GM19240 (cell line): ENCODE measurements around the gene WBP2NL.
"Not testable (repeated sequence)": the region's sequence is repeated elsewhere in the genome, so short reads cannot be mapped to it uniquely, and the experiment has no call there.

ENCODE experiments used
- DNase-seq: peaks from one replicate; pipeline ENCODE4 v3.0.0; 2011; ENCODE audit warnings: low spot score; ENCODE audit not compliant: insufficient read length

WBP2NL gene

DNA sequence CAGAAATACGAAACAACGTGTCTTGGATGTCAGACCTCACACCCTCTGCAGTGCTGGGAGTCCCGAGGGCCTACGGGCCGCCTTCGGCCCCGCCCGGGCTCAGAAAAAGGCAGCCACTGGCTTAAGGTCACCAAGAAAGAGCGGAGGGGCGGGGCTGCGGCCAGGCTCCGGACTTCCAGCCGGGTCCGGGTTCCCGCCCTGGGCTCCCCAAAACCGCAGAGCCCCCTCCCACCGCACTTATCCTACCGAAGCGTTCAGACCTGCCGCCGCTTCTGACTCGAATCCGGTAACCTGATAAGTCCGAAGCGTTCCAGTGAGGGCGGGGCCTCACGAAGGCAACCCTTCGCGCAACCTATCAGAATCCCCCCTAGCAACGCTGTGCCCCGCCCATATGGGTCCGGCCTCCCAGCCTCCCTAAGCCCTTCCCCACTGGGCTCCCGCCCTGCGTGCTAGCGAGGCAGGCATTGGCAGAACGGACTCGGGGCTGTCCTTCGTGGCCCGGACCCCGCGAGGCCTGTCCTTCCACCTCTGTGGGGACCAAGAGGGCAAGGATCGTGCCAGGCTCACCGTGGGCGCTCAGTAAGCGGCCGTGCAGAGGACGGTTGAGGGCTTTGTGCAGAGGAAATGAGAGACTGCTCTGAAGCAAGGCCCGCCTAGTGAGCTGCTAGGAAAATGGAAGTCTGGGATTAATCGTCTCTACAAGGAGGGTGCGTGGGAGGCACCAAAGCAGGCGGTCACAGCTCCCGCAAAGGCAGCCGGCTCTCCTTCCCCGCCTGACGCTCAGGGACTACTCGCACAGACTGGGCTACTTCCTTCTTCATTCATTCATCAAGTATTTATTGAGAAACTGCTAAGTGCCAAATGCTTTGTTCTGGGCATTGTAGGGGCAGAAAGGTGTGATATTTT is 72.2 kb downstream of the WBP2NL start, which contains the start of gene NAGA:
Gene NAGA (minus strand): TSS at position 296 of the 906 bp plus-strand sequence. CDS start 515 bp downstream, outside the sequence.
- peak; percentile 99 for DNase-seq

DNA sequence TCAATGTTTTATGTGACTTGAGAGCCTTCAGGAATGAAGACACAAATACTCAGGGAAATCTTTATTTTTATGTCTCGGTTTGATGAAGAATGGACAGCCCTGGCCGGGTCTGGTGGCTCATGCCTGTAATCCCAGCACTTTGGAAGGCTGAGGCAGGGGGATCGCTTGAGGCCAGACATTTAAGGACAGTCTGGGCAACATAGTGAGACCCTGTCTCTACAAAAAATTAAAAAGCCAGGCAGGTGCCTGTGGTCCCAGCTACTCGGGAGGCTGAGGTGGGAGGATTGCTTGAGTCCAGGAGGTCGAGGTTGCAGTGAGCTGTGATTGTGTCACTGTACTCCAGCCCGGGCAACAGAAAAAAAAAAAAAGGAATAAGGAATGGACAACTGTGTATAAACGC is 72.9 kb downstream of the WBP2NL start:
- not testable (repeated sequence) for DNase-seq

DNA sequence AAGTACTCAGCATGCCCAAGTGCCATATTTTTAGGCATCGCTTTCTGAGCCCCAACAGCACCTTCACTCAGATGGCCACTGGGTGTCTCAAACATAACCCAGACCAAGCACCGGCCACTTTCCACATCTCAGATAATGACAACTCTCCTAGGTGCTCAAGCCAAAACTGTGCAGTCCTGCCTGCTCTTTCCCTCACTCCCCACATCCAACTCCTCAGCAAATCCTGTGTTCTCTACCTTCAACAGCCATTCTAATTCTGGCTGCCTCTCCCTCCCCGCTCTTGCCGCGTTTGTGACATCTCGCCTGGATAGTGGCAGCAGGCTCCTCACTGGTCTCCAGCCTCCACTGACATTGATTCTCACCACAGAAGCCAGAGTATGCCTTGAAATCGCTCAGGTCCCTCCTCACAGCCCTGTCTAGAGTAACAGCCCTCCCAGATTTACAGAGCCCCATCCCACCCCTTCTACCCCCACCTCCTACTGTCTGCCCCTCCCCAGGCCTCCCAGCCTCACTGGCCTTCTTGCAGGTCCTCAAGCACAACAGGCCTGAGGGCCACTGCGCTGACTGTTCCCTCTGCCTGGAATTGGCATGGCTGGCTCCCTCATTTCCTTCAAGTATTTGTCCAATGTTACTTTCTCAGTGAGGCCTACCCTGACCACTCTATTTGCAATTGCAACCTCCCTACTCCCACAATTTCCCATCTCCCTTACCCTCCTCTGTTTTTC is 74.2 kb downstream of the WBP2NL start:
- DNase-seq: no peak

DNA sequence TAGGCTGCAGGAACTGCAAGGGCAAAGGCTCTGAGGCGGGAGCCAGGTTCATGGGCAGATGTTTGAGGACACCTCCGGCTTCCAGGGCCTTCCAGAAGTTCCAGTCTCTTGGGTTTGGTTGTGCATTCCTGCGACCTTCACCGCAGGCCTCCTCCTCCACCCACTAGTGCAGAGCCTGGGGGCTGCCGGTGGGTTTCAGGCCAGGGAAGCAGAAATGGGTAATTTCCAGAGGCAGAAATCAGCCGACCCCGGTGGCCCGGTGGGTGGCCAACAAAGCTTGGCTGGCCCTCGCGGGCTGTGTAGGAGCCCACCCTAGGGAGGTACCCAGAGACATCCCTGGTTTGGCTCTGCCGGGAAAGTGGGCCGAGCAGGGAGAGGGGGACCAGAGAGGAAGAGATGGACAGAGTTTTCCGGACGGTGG is 75.0 kb downstream of the WBP2NL start:
- DNase-seq: no peak

DNA sequence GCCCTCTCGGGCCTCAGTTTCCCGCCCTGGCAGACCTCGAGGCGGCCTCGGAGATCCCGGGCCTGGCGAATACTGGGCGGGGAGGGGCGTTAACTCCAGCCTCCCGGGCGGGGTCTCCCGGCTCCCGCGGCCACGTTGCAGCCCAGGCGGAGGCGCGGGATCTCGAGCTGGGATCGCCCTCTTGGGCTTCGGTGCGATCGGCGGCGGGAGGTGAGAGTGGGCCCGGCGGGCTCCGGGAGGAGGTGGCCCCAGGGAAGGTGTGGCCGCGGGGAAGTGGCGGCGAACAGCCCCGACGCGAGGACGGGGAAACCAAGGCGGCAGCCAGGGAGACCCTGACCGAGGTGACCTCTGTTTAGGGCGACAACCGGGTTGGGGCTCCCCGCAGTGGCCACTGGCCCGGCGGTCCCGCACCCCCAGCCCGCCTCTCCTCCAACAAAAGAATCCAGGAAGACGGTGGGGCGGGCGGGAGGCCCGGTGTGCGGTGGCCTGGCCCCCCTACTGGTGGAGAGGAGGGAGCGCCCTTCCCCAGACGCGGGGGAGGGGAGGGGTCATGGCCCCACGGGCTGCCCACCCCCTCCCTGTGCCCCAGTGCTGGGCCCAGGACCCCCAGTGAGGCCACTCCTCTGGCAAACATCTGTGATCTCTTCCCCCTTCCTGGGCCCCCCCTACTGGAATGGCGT is 75.7 kb downstream of the WBP2NL start, which contains the start of gene PHETA2:
Gene PHETA2 (plus strand): TSS at position 117 of the 680 bp plus-strand sequence. CDS start 3,046 bp downstream, outside the sequence.
- no peak for DNase-seq

DNA sequence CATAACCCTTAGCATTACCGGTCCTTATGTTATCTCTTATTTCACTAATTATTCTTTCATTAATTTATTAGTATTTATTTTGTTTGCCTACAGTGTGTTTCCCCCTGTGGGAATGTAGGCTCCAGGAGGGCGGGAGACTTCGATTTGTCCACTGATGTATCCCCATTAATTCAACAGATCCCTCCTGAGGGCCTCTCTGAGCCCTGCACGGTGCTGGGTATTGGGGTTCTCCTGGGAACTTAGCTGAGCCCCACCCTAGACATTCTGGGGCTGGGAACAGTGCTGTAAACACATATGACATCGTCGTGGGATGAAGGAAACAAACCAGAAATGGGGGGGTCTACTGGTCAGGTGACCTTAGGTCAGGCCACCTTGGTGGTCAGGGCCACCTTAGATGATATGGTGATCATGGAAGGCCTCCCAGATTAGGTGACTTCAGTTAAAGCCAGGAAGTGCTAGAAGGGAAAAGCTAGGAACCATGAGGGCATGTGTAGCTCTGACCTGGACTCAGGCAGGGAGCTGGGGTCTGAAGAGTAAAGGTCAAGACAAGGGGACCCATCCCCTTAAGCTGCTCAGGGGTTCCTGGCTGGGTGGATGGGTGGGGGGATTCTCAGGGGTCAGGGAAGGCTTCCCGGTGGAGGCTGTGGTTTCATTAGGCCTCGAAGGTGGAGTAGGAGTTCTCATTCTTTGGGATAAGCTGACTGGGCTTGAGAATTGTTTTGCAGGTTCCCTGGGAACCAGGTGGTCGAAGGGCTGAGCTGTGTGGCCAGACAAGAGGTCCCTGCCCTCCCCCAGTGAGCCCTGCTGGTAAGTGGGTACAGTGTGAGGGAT is 76.5 kb downstream of the WBP2NL start:
- no peak for DNase-seq

DNA sequence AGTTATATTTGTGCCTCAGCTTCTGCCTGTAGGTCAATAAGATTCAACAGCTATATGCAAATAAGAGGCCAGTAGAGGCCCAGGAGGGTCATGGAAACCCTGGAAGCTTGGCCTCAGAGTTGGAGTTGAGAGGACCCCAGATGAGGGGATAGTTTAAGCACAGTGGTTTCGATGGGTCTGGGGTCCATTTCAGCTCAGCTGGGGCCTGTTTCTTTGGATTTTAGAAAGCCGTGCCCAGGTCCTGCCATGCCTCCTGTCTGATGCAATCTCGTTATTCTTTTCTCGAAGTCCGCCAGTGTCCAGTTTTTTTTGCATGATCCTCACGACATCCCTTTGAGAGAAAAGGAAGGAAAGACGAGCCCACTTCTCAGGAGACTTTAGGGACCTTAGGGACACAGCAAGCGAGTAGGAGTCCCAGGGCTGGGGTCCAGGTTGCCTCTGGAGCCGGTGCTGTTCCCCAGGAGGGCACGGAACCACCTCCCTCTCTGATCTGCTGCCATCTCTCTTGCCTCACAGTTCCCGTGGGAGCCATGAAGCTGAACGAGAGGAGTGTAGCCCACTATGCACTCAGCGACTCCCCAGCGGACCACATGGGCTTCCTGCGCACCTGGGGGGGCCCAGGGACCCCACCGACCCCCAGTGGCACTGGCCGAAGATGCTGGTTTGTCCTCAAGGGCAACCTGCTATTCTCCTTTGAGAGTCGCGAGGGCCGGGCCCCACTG is 78.3 kb downstream of the WBP2NL start:
- DNase-seq: no peak

DNA sequence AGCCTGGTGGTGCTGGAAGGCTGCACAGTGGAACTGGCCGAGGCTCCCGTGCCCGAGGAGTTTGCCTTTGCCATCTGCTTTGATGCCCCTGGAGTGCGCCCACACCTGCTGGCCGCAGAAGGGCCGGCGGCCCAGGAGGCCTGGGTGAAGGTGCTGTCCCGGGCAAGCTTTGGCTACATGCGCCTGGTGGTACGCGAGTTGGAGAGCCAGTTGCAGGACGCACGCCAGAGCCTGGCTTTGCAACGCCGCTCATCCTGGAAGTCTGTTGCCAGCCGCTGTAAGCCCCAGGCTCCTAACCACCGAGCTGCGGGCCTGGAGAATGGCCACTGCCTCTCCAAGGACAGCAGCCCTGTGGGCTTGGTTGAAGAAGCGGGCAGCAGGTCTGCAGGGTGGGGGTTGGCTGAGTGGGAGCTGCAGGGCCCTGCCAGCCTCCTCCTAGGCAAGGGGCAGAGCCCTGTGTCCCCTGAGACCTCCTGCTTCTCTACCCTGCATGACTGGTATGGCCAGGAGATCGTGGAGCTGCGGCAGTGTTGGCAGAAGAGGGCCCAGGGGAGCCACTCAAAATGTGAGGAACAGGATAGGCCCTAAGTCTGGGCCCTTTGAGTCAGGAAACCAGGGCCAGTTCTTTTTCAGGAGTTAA is 79.0 kb downstream of the WBP2NL start:
- no peak for DNase-seq
